H1 (cell line): Measurements from ENCODE around the gene STXBP2. TPM values are rescaled to one million over a fixed set of nuclear protein-coding genes. Genes with fewer than 3 reads are reported as not detected.

Experiments
- CTCF ChIA-PET: fragments of 300-600 bp; sonication (Branson Sonifier 250); formaldehyde crosslinking; loops from one replicate; lab custom pipeline; 2021; ENCODE audit not compliant: partially characterized antibody; lab: Charles Lee
- POLR2A ChIA-PET: fragments of 300-600 bp; sonication (Branson Sonifier 250); formaldehyde crosslinking; loops from one replicate; lab custom pipeline; 2021; ENCODE audit warnings: inconsistent platforms; ENCODE audit not compliant: partially characterized antibody; lab: Charles Lee
- DNase-seq, 2 experiments: peaks; one replicate each; pipeline versions ENCODE4 v3.0.0 to v3.0.0-alpha.2; 2010 to 2022; ENCODE audit warnings: low spot score in 2 of 2, low read depth in 1 of 2, mixed read lengths in 1 of 2
- FAIRE-seq: peaks from 2 replicates; lab custom pipeline; 2011; peaks lifted over from hg19 to GRCh38; lab: Jason Lieb, UNC
- H2AFZ ChIP-seq: 2 replicates; pipeline ENCODE4 v1.8.1; 2012; ENCODE audit warnings: low read length, inconsistent platforms
- H2AK5ac ChIP-seq: 2 replicates; pipeline ENCODE4 v1.6.1; 2013; ENCODE audit warnings: low read depth, low read length
- H2BK120ac ChIP-seq: replicated peaks from 2 replicates; pipeline ENCODE3; 2013; ENCODE audit warnings: low read depth, low read length, inconsistent platforms
- H2BK12ac ChIP-seq: 2 replicates; pipeline ENCODE4 v1.6.1; 2013; ENCODE audit warnings: low read depth, low read length
- H2BK15ac ChIP-seq: 2 replicates; pipeline ENCODE4 v1.6.1; 2013; ENCODE audit warnings: low read length
- H2BK20ac ChIP-seq: 2 replicates; pipeline ENCODE4 v1.6.1; 2013; ENCODE audit warnings: low read length
- H2BK5ac ChIP-seq: 2 replicates; pipeline ENCODE4 v1.6.1; 2013; ENCODE audit warnings: low read depth, low read length
- H3K14ac ChIP-seq: 2 replicates; pipeline ENCODE4 v1.6.1; 2013; ENCODE audit warnings: inconsistent platforms; ENCODE audit not compliant: insufficient read length
- H3K18ac ChIP-seq: 2 replicates; pipeline ENCODE4 v1.6.1; 2013; ENCODE audit warnings: low read length; ENCODE audit errors: extremely low read depth
- H3K23ac ChIP-seq: 2 replicates; pipeline ENCODE4 v1.6.1; 2013; ENCODE audit warnings: inconsistent platforms; ENCODE audit not compliant: insufficient read length
- H3K23me2 ChIP-seq: 2 replicates; pipeline ENCODE4 v1.6.1; 2013; ENCODE audit warnings: low read depth, low read length
- H3K27ac ChIP-seq: 2 replicates; pipeline ENCODE4 v1.6.1; 2011; ENCODE audit warnings: low read depth, low read length, inconsistent platforms
- H3K27me3 ChIP-seq, 4 experiments: replicated peaks in 1 of 4; 1 replicate in 1 of 4; 2 replicates in 3 of 4; pipeline versions ENCODE4 v1.6.1 to v1.8.1; 2011 to 2013; ENCODE audit warnings: low read length in 3 of 4, mild to moderate bottlenecking in 3 of 4, inconsistent platforms in 2 of 4, mixed read lengths in 2 of 4, moderate library complexity in 1 of 4; ENCODE audit not compliant: control insufficient read depth in 3 of 4, insufficient read depth in 3 of 4; ENCODE audit errors: extremely low read depth in 1 of 4
- H3K36me3 ChIP-seq, 4 experiments: 2 replicates each; pipeline versions ENCODE4 v1.6.1 to v1.8.1; 2011 to 2013; ENCODE audit warnings: mild to moderate bottlenecking in 4 of 4, low read length in 3 of 4, moderate library complexity in 2 of 4, control low read depth in 1 of 4, inconsistent platforms in 1 of 4; ENCODE audit not compliant: insufficient read depth in 4 of 4, control insufficient read depth in 2 of 4
- H3K4ac ChIP-seq: replicated peaks from 2 replicates; pipeline ENCODE3; 2013; ENCODE audit warnings: low read length, low read depth, mixed read lengths, inconsistent platforms; ENCODE audit not compliant: insufficient read length
- H3K4me1 ChIP-seq, 4 experiments: replicated peaks in 1 of 4; 1 replicate in 1 of 4; 2 replicates in 3 of 4; pipeline versions ENCODE4 v1.6.1 to v1.8.1; 2011 to 2013; ENCODE audit warnings: low read length in 3 of 4, inconsistent platforms in 2 of 4, mixed read lengths in 1 of 4; ENCODE audit not compliant: insufficient read depth in 4 of 4, control insufficient read depth in 3 of 4
- H3K4me2 ChIP-seq, 2 experiments: 2 replicates each; pipeline versions ENCODE4 v1.6.1 to v1.8.1; 2011 to 2013; ENCODE audit warnings: low read depth in 2 of 2, low read length in 2 of 2, control low read depth in 1 of 2, inconsistent platforms in 1 of 2, mild to moderate bottlenecking in 1 of 2; ENCODE audit not compliant: insufficient read depth in 1 of 2
- H3K4me3 ChIP-seq, 4 experiments: fragments of 200-600, 300-600 bp in 1 of 4; sonication (generic), shearing (Covaris generic), sonication (Bioruptor Twin) in 1 of 4; 2 replicates each; pipeline versions ENCODE4 v1.5.1 to v1.8.1; 2011 to 2016; ENCODE audit warnings: low read length in 4 of 4, low read depth in 3 of 4, control low read depth in 2 of 4, inconsistent platforms in 2 of 4, mild to moderate bottlenecking in 2 of 4, mixed read lengths in 1 of 4, moderate library complexity in 1 of 4; ENCODE audit not compliant: insufficient read depth in 2 of 4; ENCODE audit errors: extremely low read depth in 1 of 4
- H3K56ac ChIP-seq: replicated peaks from 2 replicates; pipeline ENCODE3; 2013; ENCODE audit warnings: low read depth, mild to moderate bottlenecking, mixed read lengths, low read length, inconsistent platforms; ENCODE audit not compliant: insufficient read length
- H3K79me1 ChIP-seq: 2 replicates; pipeline ENCODE4 v1.6.1; 2013; ENCODE audit warnings: low read depth, low read length, control low read depth
- H3K79me2 ChIP-seq, 2 experiments: 2 replicates each; pipeline versions ENCODE4 v1.6.1 to v1.8.1; 2012 to 2013; ENCODE audit warnings: low read length in 2 of 2, mild to moderate bottlenecking in 2 of 2, inconsistent platforms in 1 of 2; ENCODE audit not compliant: insufficient read depth in 2 of 2, control insufficient read depth in 1 of 2
- H3K9ac ChIP-seq, 4 experiments: replicated peaks in 1 of 4; 1 replicate in 1 of 4; 2 replicates in 3 of 4; pipeline versions ENCODE4 v1.6.1 to v1.8.1; 2011 to 2013; ENCODE audit warnings: low read depth in 3 of 4, low read length in 3 of 4, control low read depth in 2 of 4, mild to moderate bottlenecking in 2 of 4, moderate library complexity in 2 of 4, inconsistent platforms in 1 of 4; ENCODE audit errors: extremely low read depth in 1 of 4
- H3K9me3 ChIP-seq, 2 experiments: 2 replicates each; pipeline versions ENCODE4 v1.6.1 to v1.8.1; 2012 to 2013; ENCODE audit warnings: mild to moderate bottlenecking in 2 of 2, moderate library complexity in 2 of 2, control low read depth in 1 of 2, inconsistent platforms in 1 of 2, low read depth in 1 of 2, low read length in 1 of 2, mixed read lengths in 1 of 2; ENCODE audit not compliant: insufficient read depth in 2 of 2
- H4K20me1 ChIP-seq, 2 experiments: replicated peaks in 1 of 2; 2 replicates each; pipeline versions ENCODE3 to v1.8.1; 2011 to 2013; ENCODE audit warnings: inconsistent platforms in 2 of 2, low read length in 2 of 2, mild to moderate bottlenecking in 1 of 2; ENCODE audit not compliant: insufficient read depth in 2 of 2, control insufficient read depth in 1 of 2
- H4K5ac ChIP-seq: 2 replicates; pipeline ENCODE4 v1.6.1; 2013; ENCODE audit warnings: low read length, low read depth, mixed read lengths, inconsistent platforms; ENCODE audit not compliant: insufficient read length
- H4K8ac ChIP-seq: 2 replicates; pipeline ENCODE4 v1.8.0; 2013; ENCODE audit warnings: mild to moderate bottlenecking, moderate library complexity, low read length, inconsistent platforms; ENCODE audit not compliant: insufficient read depth; ENCODE audit errors: extremely low read depth
- H4K91ac ChIP-seq: replicated peaks from 2 replicates; pipeline ENCODE3; 2013; ENCODE audit warnings: low read length, mixed read lengths, inconsistent platforms; ENCODE audit not compliant: insufficient read length
- CTCF ChIP-seq, 3 experiments: IDR thresholded peaks; 1 replicate in 2 of 3; 2 replicates in 1 of 3; pipeline versions ENCODE4 v1.5.1 to v1.6.1; 2011; ENCODE audit warnings: low read length in 3 of 3, mild to moderate bottlenecking in 3 of 3, inconsistent platforms in 2 of 3, low read depth in 1 of 3, moderate library complexity in 1 of 3; ENCODE audit not compliant: insufficient read depth in 1 of 3; ENCODE audit errors: control extremely low read depth in 1 of 3
- EP300 ChIP-seq, 2 experiments: IDR thresholded peaks; 1 replicate in 1 of 2; 2 replicates in 1 of 2; pipeline ENCODE4 v1.6.1; 2011 to 2012; ENCODE audit warnings: low read depth in 2 of 2, low read length in 2 of 2, mild to moderate bottlenecking in 2 of 2, borderline replicate concordance in 1 of 2, inconsistent platforms in 1 of 2, moderate library complexity in 1 of 2
- EZH2 ChIP-seq: fragments of 200-600 bp; sonication (generic); IDR thresholded peaks from 2 replicates; pipeline ENCODE4 v1.7.1; 2012; ENCODE audit warnings: low read depth, mild to moderate bottlenecking, moderate library complexity, low read length, inconsistent platforms; ENCODE audit not compliant: severe bottlenecking
- GTF2F1 ChIP-seq: IDR thresholded peaks from 2 replicates; pipeline ENCODE4 v1.6.1; 2012; ENCODE audit warnings: low read depth, low read length, improper control_type of control experiment, borderline replicate concordance
- HDAC6 ChIP-seq: IDR thresholded peaks from one replicate; pipeline ENCODE4 v1.7.1; 2012; ENCODE audit warnings: low read depth, mild to moderate bottlenecking, inconsistent platforms, low read length, moderate library complexity
- NANOG ChIP-seq: IDR thresholded peaks from 2 replicates; pipeline ENCODE4 v1.6.1; 2011; ENCODE audit warnings: low read length, low read depth, mild to moderate bottlenecking, inconsistent platforms; ENCODE audit not compliant: insufficient read depth, poor library complexity, severe bottlenecking
- TEAD4 ChIP-seq: IDR thresholded peaks from 2 replicates; pipeline ENCODE4 v1.6.1; 2012; ENCODE audit warnings: low read depth, low read length, inconsistent platforms, mixed read lengths
- ZNF274 ChIP-seq: IDR thresholded peaks from 2 replicates; pipeline ENCODE4 v1.7.0; 2012; ENCODE audit warnings: low read length, borderline replicate concordance; ENCODE audit errors: extremely low read depth
- WGBS, 2 experiments: shearing (Covaris generic) in 1 of 2; methylation state at CpG; one replicate each; pipeline versions ENCODE4 v1.1.6 to v1.1.7; 2013 to 2015; ENCODE audit warnings: low lambda C conversion rate in 2 of 2, mixed read lengths in 2 of 2, inconsistent platforms in 1 of 2, low coverage in 1 of 2, missing lambda C conversion rate in 1 of 2; ENCODE audit not compliant: insufficient replicate concordance in 2 of 2, insufficient coverage in 1 of 2, insufficient read length in 1 of 2; ENCODE audit errors: extremely low coverage in 1 of 2, missing lambda C conversion rate in 1 of 2; 5-methylcytosine and 5-hydroxymethylcytosine counted together
- polyA plus RNA-seq, 7 experiments: library from polyadenylated mRNA; depleted of rRNA in 3 of 7; stranded (reverse) in 5 of 7; unstranded in 2 of 7; fragments of >200 nt in 5 of 7; fragments of 200-250 nt in 2 of 7; gene quantifications; 1 replicate in 5 of 7; 2 replicates in 1 of 7; 4 replicates in 1 of 7; pipeline versions ENCODE4 v1.2.1 to v1.2.3, GENCODE V29; 2011 to 2013; ENCODE audit warnings: missing spikeins in 2 of 7, mixed read lengths in 2 of 7
- total RNA-seq: library from RNA; stranded (reverse); fragmentation: NEBNext Ultra II Directional; extraction: Animal tissue kit (Norgen Biotek cat#: 25700); gene quantifications from 2 replicates; pipeline ENCODE4 v1.2.1, GENCODE V29; 2021

Gene STXBP2
- total and polyA plus RNA-seq, 2 of the 8 experiments (the other 6 are each of a cell fraction or from before 2014, with no cell fraction given) = 52.9 to 53.8 TPM

- no peak overlapping the region for H3K23ac ChIP-seq
- H3K18ac ChIP-seq = no peak overlapping the region
- no peak overlapping the region for H3K4ac ChIP-seq
- no peak overlapping the region for H3K56ac ChIP-seq
- H4K20me1 ChIP-seq = peaks cover 4 to 23% of the 10 kb centered on the region in 2 experiments
- no peak overlapping the region for H4K8ac ChIP-seq
- peaks cover 1 to 20% of the 10 kb centered on the region in 2 experiments; a peak in 3 of 4 replicates for H3K79me2 ChIP-seq
- H3K23me2 ChIP-seq = no peaks in the 10 kb centered on the region
- CTCF ChIA-PET = interaction anchor here (1.1 to 1.3 kb wide), 4 partner anchors 9 to 58 kb away, joined by 3 to 6 read pairs (median 4); partner anchors contain the start of gene TRAPPC5
- no peak overlapping the region for H3K27ac ChIP-seq
- no peaks in the 10 kb centered on the region for H3K27me3 ChIP-seq
- no peak overlapping the region for H2BK20ac ChIP-seq
- H2BK12ac ChIP-seq = no peak overlapping the region
- no peak overlapping the region for H2AK5ac ChIP-seq
- no peak overlapping the region for H4K5ac ChIP-seq
- H3K79me1 ChIP-seq = peaks cover 18% of the 10 kb centered on the region
- no peak overlapping the region for H2BK5ac ChIP-seq
- H3K4me3 ChIP-seq = no peak overlapping the region
- 79% methylated on average over 14 of the region's 16 CpGs; no CpG with 5 or more reads in 1 of the 2 experiments for WGBS, 2 experiments
- no peak overlapping the region for H2BK15ac ChIP-seq
- H4K91ac ChIP-seq = no peak overlapping the region
- no peak overlapping the region for H2BK120ac ChIP-seq
- no peak overlapping the region for H3K9ac ChIP-seq
- no peak overlapping the region for H3K14ac ChIP-seq
- no peak overlapping the region for H3K4me2 ChIP-seq
- POLR2A ChIA-PET = interaction anchor here (1.1 to 6.4 kb wide), 3 partner anchors 9 to 72 kb away, joined by 4 to 34 read pairs (median 5); partner anchors contain the start of gene PCP2
- no peak overlapping the region for H2AFZ ChIP-seq
- no peaks in the 10 kb centered on the region for H3K9me3 ChIP-seq
- DNase-seq (peak in 1 of 2 experiments; percentile 78), FAIRE-seq (no peak)
- H3K4me1 ChIP-seq = 0 out of 7 replicates have a peak, but pooled peaks cover 0 to 1% (median 0%) of the 10 kb centered on the region in 4 experiments
- peaks cover 8 to 43% (median 27%) of the 10 kb centered on the region in 4 experiments; a peak in 6 of 8 replicates for H3K36me3 ChIP-seq
- TF ChIP-seq EP300 (IDR thresholded peaks at IDR 0.05; ENCODE audit: borderline replicate concordance in 1 of 2, low read depth in 2 of 2, low read length in 2 of 2) = no peak
- no peak for TF ChIP-seq GTF2F1
- TF ChIP-seq ZNF274 = no peak
- no peak for TF ChIP-seq CTCF (IDR thresholded peaks at IDR 0.05; ENCODE audit: control extremely low read depth in 1 of 3, insufficient read depth in 1 of 3, low read depth in 1 of 3, low read length in 3 of 3)
- TF ChIP-seq NANOG = no peak
- no peak for TF ChIP-seq EZH2
- no peak for TF ChIP-seq HDAC6
- no peak for TF ChIP-seq TEAD4
Observed at GRCh38 chr19:7622933-7623685, 13.8 kb upstream of the STXBP2 start.
